GM12878 (cell line): ENCODE results near the gene PIGM. TPM values are rescaled to one million over a fixed set of nuclear protein-coding genes. Genes with fewer than 3 reads are reported as not detected.

Experiments
- ATAC-seq: fragments of 200-7000 bp; cut with Tn5 transposase; 3 replicates; pipeline ENCODE4 v1.9.1; 2020; ENCODE audit warnings: mild to moderate bottlenecking, moderate library complexity
- BruUV-seq: library from RNA; stranded (reverse); fragments of 400-500 nt; replicated peaks from 2 replicates; lab custom pipeline; 2021; lab: Mats Ljungman, UMichigan
- CTCF ChIA-PET: fragments of 300-600 bp; sonication (Branson Sonifier 250); formaldehyde crosslinking; extraction: SDS; loops from one replicate; lab custom pipeline; 2021; ENCODE audit warnings: inconsistent platforms; lab: Yijun Ruan, JAX
- POLR2A ChIA-PET: fragments of 350-600 bp; formaldehyde crosslinking; extraction: SDS; loops from one replicate; lab custom pipeline; 2021; ENCODE audit warnings: inconsistent platforms; lab: Charles Lee
- RAD21 ChIA-PET: fragments of 300-600 bp; sonication (Branson Sonifier 250); formaldehyde crosslinking; loops from one replicate; lab custom pipeline; 2023; ENCODE audit warnings: antibody characterized with exemption; ENCODE audit not compliant: unreplicated experiment; lab: Charles Lee
- SMC1A ChIA-PET: fragments of 300-600 bp; sonication (Branson Sonifier 250); formaldehyde crosslinking; loops from one replicate; lab custom pipeline; 2023; ENCODE audit not compliant: unreplicated experiment, uncharacterized antibody; lab: Charles Lee
- DNase-seq: peaks from one replicate; pipeline ENCODE4 v3.0.0-alpha.2; 2011; ENCODE audit warnings: low read depth, low spot score
- FAIRE-seq: peaks from 3 replicates; lab custom pipeline; 2011; peaks lifted over from hg19 to GRCh38; lab: Jason Lieb, UNC
- H2AFZ ChIP-seq: 2 replicates; pipeline ENCODE4 v1.6.0; 2011; ENCODE audit warnings: low read depth, low read length, control low read depth; ENCODE audit not compliant: control insufficient read depth
- H3K27ac ChIP-seq: 2 replicates; pipeline ENCODE4 v1.5.1; 2011; ENCODE audit warnings: control low read depth; ENCODE audit not compliant: control insufficient read depth, insufficient read depth
- H3K27me3 ChIP-seq, 2 experiments: replicated peaks in 1 of 2; 2 replicates each; pipeline versions ENCODE4 v1.6.0 to v1.6.1; 2011; ENCODE audit warnings: low read length in 1 of 2; ENCODE audit not compliant: control insufficient read depth in 2 of 2, insufficient read depth in 2 of 2
- H3K36me3 ChIP-seq, 2 experiments: 2 replicates each; pipeline ENCODE4 v1.5.1; 2011; ENCODE audit warnings: low read length in 1 of 2; ENCODE audit not compliant: control insufficient read depth in 2 of 2, insufficient read depth in 2 of 2
- H3K4me1 ChIP-seq: 2 replicates; pipeline ENCODE4 v1.6.1; 2011; ENCODE audit warnings: mild to moderate bottlenecking, low read length, moderate library complexity, mixed read lengths; ENCODE audit not compliant: control insufficient read depth, insufficient read depth
- H3K4me2 ChIP-seq: 2 replicates; pipeline ENCODE4 v1.6.0; 2011; ENCODE audit warnings: control low read depth; ENCODE audit not compliant: control insufficient read depth, insufficient read depth
- H3K4me3 ChIP-seq: fragments of 200-600 bp; sonication (generic); 2 replicates; pipeline ENCODE4 v1.5.1; 2016
- H3K79me2 ChIP-seq: 2 replicates; pipeline ENCODE4 v1.6.0; 2011; ENCODE audit warnings: low read length; ENCODE audit not compliant: control insufficient read depth, insufficient read depth
- H3K9ac ChIP-seq: 2 replicates; pipeline ENCODE4 v1.8.0; 2011; ENCODE audit warnings: low read length, control low read depth, mixed read lengths; ENCODE audit not compliant: control insufficient read depth, insufficient read depth
- H3K9me3 ChIP-seq: replicated peaks from 3 replicates; pipeline ENCODE4 v1.5.1; 2011; ENCODE audit warnings: mild to moderate bottlenecking, low read length; ENCODE audit not compliant: control insufficient read depth, insufficient read depth
- H4K20me1 ChIP-seq: 2 replicates; pipeline ENCODE4 v1.6.0; 2011; ENCODE audit not compliant: control insufficient read depth, insufficient read depth
- MEF2B ChIP-seq: fragments of 450-650 bp; IDR thresholded peaks from 2 replicates; pipeline ENCODE4 v1.6.1; 2018; ENCODE audit warnings: mild to moderate bottlenecking, moderate library complexity; ENCODE audit not compliant: partially characterized antibody, poor library complexity, severe bottlenecking
- RELA ChIP-seq: fragments of 450-650 bp; IDR thresholded peaks from 2 replicates; pipeline ENCODE4 v1.8.0; 2014; ENCODE audit warnings: borderline replicate concordance; ENCODE audit not compliant: partially characterized antibody
- SMAD1 ChIP-seq: fragments of 450-650 bp; IDR thresholded peaks from 2 replicates; pipeline ENCODE4 v1.6.1; 2018; ENCODE audit warnings: mild to moderate bottlenecking, low read depth; ENCODE audit not compliant: partially characterized antibody
- WGBS: methylation state at CpG from one replicate; pipeline ENCODE4 v1.1.6; 2016; ENCODE audit warnings: low lambda C conversion rate; ENCODE audit not compliant: insufficient replicate concordance, insufficient coverage; ENCODE audit errors: missing lambda C conversion rate; 5-methylcytosine and 5-hydroxymethylcytosine counted together
- in situ Hi-C: fragments of 300-500 bp; cut with MboI; formaldehyde crosslinking; loops from 9 replicates; pipeline ENCODE4 v1.14.3; 2018; ENCODE audit warnings: mixed read lengths
- intact Hi-C: fragments of 100-400 bp; cut with micrococcal nuclease; formaldehyde crosslinking; loops from one replicate; pipeline ENCODE4 v1.14.2; 2022; ENCODE audit not compliant: unreplicated experiment
- polyA plus RNA-seq, 11 experiments: library from polyadenylated mRNA; depleted of rRNA in 4 of 11; unstranded in 6 of 11; stranded (reverse) in 5 of 11; fragments of >200 nt; fragmentation: Nextera tagmentation in 4 of 11; fragmentation: Illumina TruSeq in 1 of 11; extraction: Ambion mirVana in 4 of 11; extraction: Trizol in 1 of 11; gene quantifications; 1 replicate in 1 of 11; 2 replicates in 10 of 11; pipeline versions ENCODE4 v1.2.1 to v1.2.3, GENCODE V29; 2011 to 2016; ENCODE audit warnings: inconsistent platforms in 2 of 11, missing spikeins in 2 of 11, low read depth in 1 of 11
- total RNA-seq, 4 experiments: library from RNA; depleted of rRNA in 3 of 4; stranded (reverse); fragments of >200 nt in 3 of 4; fragmentation: Illumina TruSeq in 1 of 4; extraction: Trizol in 1 of 4; gene quantifications; 2 replicates each; pipeline versions ENCODE4 v1.2.1 to v1.2.3, GENCODE V29; 2013 to 2021
- TF ChIP-seq, protein P1 (sequence below): fragments of 450-650 bp; IDR thresholded peaks from 2 replicates; pipeline ENCODE4 v1.6.1; 2017; ENCODE audit warnings: mild to moderate bottlenecking, moderate library complexity

Gene PIGM
- total and polyA plus RNA-seq, 10 of the 15 experiments (the other 5 are each of a cell fraction or from before 2014, with no cell fraction given): 2.6 to 6.1 (median 4.6) TPM

DNA sequence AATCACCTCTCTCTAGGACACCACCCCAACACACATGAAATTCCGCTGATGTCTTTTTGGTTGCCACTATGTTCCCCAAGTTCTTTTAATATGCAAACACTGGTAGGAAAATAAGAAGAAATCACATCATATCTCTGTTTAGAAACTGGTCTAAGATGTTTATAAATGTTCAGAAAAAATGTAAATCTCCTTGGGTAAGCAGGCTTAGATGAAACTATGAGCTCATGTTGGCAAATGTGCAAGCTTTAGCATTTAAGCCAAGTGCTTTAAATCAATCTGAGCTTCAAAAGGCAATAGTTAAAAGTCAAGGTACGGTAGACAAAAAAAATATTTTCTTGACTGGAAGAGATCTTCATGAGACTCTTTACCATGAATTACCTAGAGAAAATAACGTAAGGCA lies 52.5 kb downstream of the PIGM start:
- ChIA-PET CTCF (interaction anchor here (0.6 kb wide), 1 partner anchor 764 kb away, joined by 4 read pairs; no protein-coding TSS in a partner anchor), POLR2A (interaction anchor here (0.7 kb wide), 1 partner anchor 231 kb away, joined by 3 read pairs; no protein-coding TSS in a partner anchor), RAD21 (no interaction called here), SMC1A (no interaction called here)
- 14% methylated on average over 3 of the region's 3 CpGs for WGBS
- no TSS peak for BruUV-seq
- TF ChIP-seq MEF2B (no peak), SMAD1 (no peak), RELA (no peak)
- TF ChIP-seq, protein P1, sequence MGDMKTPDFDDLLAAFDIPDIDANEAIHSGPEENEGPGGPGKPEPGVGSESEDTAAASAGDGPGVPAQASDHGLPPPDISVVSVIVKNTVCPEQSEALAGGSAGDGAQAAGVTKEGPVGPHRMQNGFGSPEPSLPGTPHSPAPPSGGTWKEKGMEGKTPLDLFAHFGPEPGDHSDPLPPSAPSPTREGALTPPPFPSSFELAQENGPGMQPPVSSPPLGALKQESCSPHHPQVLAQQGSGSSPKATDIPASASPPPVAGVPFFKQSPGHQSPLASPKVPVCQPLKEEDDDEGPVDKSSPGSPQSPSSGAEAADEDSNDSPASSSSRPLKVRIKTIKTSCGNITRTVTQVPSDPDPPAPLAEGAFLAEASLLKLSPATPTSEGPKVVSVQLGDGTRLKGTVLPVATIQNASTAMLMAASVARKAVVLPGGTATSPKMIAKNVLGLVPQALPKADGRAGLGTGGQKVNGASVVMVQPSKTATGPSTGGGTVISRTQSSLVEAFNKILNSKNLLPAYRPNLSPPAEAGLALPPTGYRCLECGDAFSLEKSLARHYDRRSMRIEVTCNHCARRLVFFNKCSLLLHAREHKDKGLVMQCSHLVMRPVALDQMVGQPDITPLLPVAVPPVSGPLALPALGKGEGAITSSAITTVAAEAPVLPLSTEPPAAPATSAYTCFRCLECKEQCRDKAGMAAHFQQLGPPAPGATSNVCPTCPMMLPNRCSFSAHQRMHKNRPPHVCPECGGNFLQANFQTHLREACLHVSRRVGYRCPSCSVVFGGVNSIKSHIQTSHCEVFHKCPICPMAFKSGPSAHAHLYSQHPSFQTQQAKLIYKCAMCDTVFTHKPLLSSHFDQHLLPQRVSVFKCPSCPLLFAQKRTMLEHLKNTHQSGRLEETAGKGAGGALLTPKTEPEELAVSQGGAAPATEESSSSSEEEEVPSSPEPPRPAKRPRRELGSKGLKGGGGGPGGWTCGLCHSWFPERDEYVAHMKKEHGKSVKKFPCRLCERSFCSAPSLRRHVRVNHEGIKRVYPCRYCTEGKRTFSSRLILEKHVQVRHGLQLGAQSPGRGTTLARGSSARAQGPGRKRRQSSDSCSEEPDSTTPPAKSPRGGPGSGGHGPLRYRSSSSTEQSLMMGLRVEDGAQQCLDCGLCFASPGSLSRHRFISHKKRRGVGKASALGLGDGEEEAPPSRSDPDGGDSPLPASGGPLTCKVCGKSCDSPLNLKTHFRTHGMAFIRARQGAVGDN: no peak
- intact Hi-C loops: no loop called here
- no peaks in the 10 kb centered on the region for H4K20me1 ChIP-seq
- H3K27ac ChIP-seq: no peak overlapping the region
- no peak overlapping the region for H3K4me3 ChIP-seq
- FAIRE-seq: no peak
- no peaks in the 10 kb centered on the region; a peak in 2 of 4 replicates for H3K27me3 ChIP-seq
- no peaks in the 10 kb centered on the region for H3K36me3 ChIP-seq
- ATAC-seq: no peak
- no peaks in the 10 kb centered on the region for H3K79me2 ChIP-seq
- no peak overlapping the region for H3K9ac ChIP-seq
- no peak overlapping the region for H3K4me2 ChIP-seq
- H3K4me1 ChIP-seq: no peaks in the 10 kb centered on the region
- H2AFZ ChIP-seq: no peak overlapping the region
- in situ Hi-C loops: no loop called here
- H3K9me3 ChIP-seq: no peaks in the 10 kb centered on the region
- DNase-seq: no peak
